HEK293 (cell line): Measurements from ENCODE around the gene PARD3.

ENCODE experiments used
- CTCF ChIA-PET: fragments of 350-600 bp; formaldehyde crosslinking; extraction: SDS; loops from one replicate; lab custom pipeline; 2021; ENCODE audit warnings: antibody characterized with exemption; lab: Yijun Ruan, JAX
- POLR2A ChIA-PET: fragments of 300-600 bp; formaldehyde crosslinking; extraction: SDS; loops from one replicate; lab custom pipeline; 2020; ENCODE audit warnings: antibody characterized with exemption, inconsistent platforms; lab: Yijun Ruan, JAX
- H3K27ac ChIP-seq: fragments of 200-500 bp; sonication (Bioruptor generic); 2 replicates; pipeline ENCODE4 v1.5.1; 2014; ENCODE audit warnings: low read depth, low read length, control low read depth, inconsistent platforms; ENCODE audit errors: extremely low read depth
- H3K36me3 ChIP-seq, 2 experiments: fragments of 200-500 bp in 1 of 2; sonication (Bioruptor generic) in 1 of 2; 1 replicate in 1 of 2; 2 replicates in 1 of 2; pipeline ENCODE4 v1.5.1; 2014 to 2017; ENCODE audit warnings: inconsistent platforms in 2 of 2, low read length in 2 of 2; ENCODE audit not compliant: control insufficient read depth in 2 of 2, insufficient read depth in 1 of 2
- H3K4me1 ChIP-seq: fragments of 200-500 bp; sonication (Bioruptor generic); 2 replicates; pipeline ENCODE4 v1.5.1; 2014; ENCODE audit warnings: mild to moderate bottlenecking, low read length, inconsistent platforms; ENCODE audit not compliant: control insufficient read depth, insufficient read depth
- H3K4me3 ChIP-seq: 2 replicates; pipeline ENCODE4 v1.5.1; 2011; ENCODE audit warnings: low read depth, mild to moderate bottlenecking, control low read depth, low read length, moderate library complexity
- H3K9me3 ChIP-seq: fragments of 200-500 bp; sonication (Bioruptor generic); 2 replicates; pipeline ENCODE4 v1.5.1; 2014; ENCODE audit warnings: low read depth, low read length, inconsistent platforms; ENCODE audit not compliant: control insufficient read depth, insufficient read depth
- IKZF3 ChIP-seq: fragments of 450-650 bp; IDR thresholded peaks from 2 replicates; pipeline ENCODE4 v1.5.0; 2018; ENCODE audit warnings: missing biosample characterization, mild to moderate bottlenecking, missing genetic modification characterization, moderate library complexity
- SP7 ChIP-seq: fragments of 450-650 bp; formaldehyde crosslinking; IDR thresholded peaks from 2 replicates; pipeline ENCODE4 v1.5.1; 2016; ENCODE audit warnings: missing biosample characterization, missing genetic modification characterization
- TRIM28 ChIP-seq: IDR thresholded peaks from 2 replicates; pipeline ENCODE4 v1.6.1; 2011; ENCODE audit warnings: low read length, control low read depth, borderline replicate concordance
- YY1 ChIP-seq: fragments of 450-650 bp; formaldehyde crosslinking; IDR thresholded peaks from 2 replicates; pipeline ENCODE4 v1.5.1; 2018; ENCODE audit warnings: missing biosample characterization, missing genetic modification characterization
- ZBTB17 ChIP-seq: fragments of 450-650 bp; formaldehyde crosslinking; IDR thresholded peaks from 2 replicates; pipeline ENCODE4 v1.5.1; 2016; ENCODE audit warnings: missing biosample characterization, missing genetic modification characterization
- ZFP41 ChIP-seq: fragments of 450-650 bp; formaldehyde crosslinking; IDR thresholded peaks from 2 replicates; pipeline ENCODE4 v1.5.1; 2016; ENCODE audit warnings: missing biosample characterization, missing genetic modification characterization, borderline replicate concordance
- ZNF132 ChIP-seq: fragments of 450-650 bp; formaldehyde crosslinking; IDR thresholded peaks from 2 replicates; pipeline ENCODE4 v1.5.1; 2017; ENCODE audit warnings: missing biosample characterization, missing genetic modification characterization, borderline replicate concordance
- ZNF433 ChIP-seq: fragments of 450-650 bp; formaldehyde crosslinking; IDR thresholded peaks from 2 replicates; pipeline ENCODE4 v1.5.1; 2016; ENCODE audit warnings: missing biosample characterization, missing genetic modification characterization, low read depth
- ZNF529 ChIP-seq: fragments of 450-650 bp; formaldehyde crosslinking; IDR thresholded peaks from 2 replicates; pipeline ENCODE4 v1.5.1; 2017; ENCODE audit warnings: missing genetic modification characterization, missing biosample characterization; ENCODE audit not compliant: insufficient replicate concordance
- ZNF530 ChIP-seq: fragments of 450-650 bp; formaldehyde crosslinking; IDR thresholded peaks from 2 replicates; pipeline ENCODE4 v1.5.1; 2016; ENCODE audit warnings: low read depth, missing biosample characterization, missing genetic modification characterization
- ZNF555 ChIP-seq: fragments of 450-650 bp; formaldehyde crosslinking; conservative IDR thresholded peaks from 2 replicates; pipeline ENCODE4 v1.5.1; 2017; ENCODE audit warnings: missing biosample characterization, mild to moderate bottlenecking, missing genetic modification characterization, inconsistent platforms
- ZNF596 ChIP-seq: fragments of 450-650 bp; IDR thresholded peaks from 2 replicates; pipeline ENCODE4 v1.5.0; 2018; ENCODE audit warnings: missing biosample characterization, mild to moderate bottlenecking, missing genetic modification characterization, moderate library complexity
- ZNF621 ChIP-seq: fragments of 450-650 bp; formaldehyde crosslinking; IDR thresholded peaks from 2 replicates; pipeline ENCODE4 v1.5.1; 2017; ENCODE audit warnings: missing biosample characterization, missing genetic modification characterization
- ZNF654 ChIP-seq: fragments of 450-650 bp; formaldehyde crosslinking; IDR thresholded peaks from 2 replicates; pipeline ENCODE4 v1.5.1; 2016; ENCODE audit warnings: low read depth, missing biosample characterization, missing genetic modification characterization
- ZNF785 ChIP-seq: fragments of 450-650 bp; formaldehyde crosslinking; IDR thresholded peaks from 2 replicates; pipeline ENCODE4 v1.5.1; 2016; ENCODE audit warnings: missing biosample characterization, missing genetic modification characterization
- ZNF791 ChIP-seq: fragments of 450-650 bp; formaldehyde crosslinking; IDR thresholded peaks from 2 replicates; pipeline ENCODE4 v1.5.1; 2016; ENCODE audit warnings: missing biosample characterization, missing genetic modification characterization
- ZSCAN30 ChIP-seq: fragments of 450-650 bp; IDR thresholded peaks from 2 replicates; pipeline ENCODE4 v1.5.1; 2018; ENCODE audit warnings: missing biosample characterization, mild to moderate bottlenecking, missing genetic modification characterization, moderate library complexity
- TF ChIP-seq, protein P1 (sequence below): fragments of 450-650 bp; formaldehyde crosslinking; IDR thresholded peaks from 2 replicates; pipeline ENCODE4 v1.5.1; 2016; ENCODE audit warnings: missing biosample characterization, missing genetic modification characterization
- TF ChIP-seq, protein P2 (sequence below): fragments of 450-650 bp; IDR thresholded peaks from 2 replicates; pipeline ENCODE4 v1.5.1; 2018; ENCODE audit warnings: missing biosample characterization, mild to moderate bottlenecking, missing genetic modification characterization
- TF ChIP-seq, protein P3 (sequence below): fragments of 450-650 bp; formaldehyde crosslinking; IDR thresholded peaks from 2 replicates; pipeline ENCODE4 v1.5.1; 2016; ENCODE audit warnings: missing biosample characterization, missing genetic modification characterization
- TF ChIP-seq, protein P4 (sequence below): fragments of 450-650 bp; formaldehyde crosslinking; IDR thresholded peaks from 2 replicates; pipeline ENCODE4 v1.5.1; 2016; ENCODE audit warnings: missing biosample characterization, missing genetic modification characterization
- TF ChIP-seq, protein P5 (sequence below): fragments of 450-650 bp; formaldehyde crosslinking; IDR thresholded peaks from 2 replicates; pipeline ENCODE4 v1.5.1; 2016; ENCODE audit warnings: missing biosample characterization, missing genetic modification characterization

PARD3 gene

DNA sequence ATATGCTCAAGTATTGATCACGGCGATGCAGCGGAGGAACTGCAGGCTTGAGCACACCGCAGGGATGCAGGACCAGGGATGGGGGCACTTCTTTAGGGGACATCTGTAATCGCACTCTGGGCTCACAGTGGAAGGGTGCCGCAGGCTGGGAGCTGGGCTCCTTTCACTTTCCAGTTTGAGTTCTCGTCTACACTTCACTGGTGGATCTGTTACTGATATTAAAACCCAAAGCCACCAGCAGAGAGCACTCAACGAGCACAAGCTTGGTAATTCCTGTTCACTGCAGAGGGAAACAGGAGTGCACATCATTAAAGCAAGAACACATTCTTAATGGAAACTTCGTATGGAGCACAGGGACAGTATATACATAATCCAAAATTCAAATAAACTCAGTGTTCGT, 91.3 kb downstream of the PARD3 start:
- Histone ChIP-seq H3K4me1 (peaks cover 10% of the 10 kb centered on the region), H3K27ac (no peak overlapping the region), H3K36me3 (no peaks in the 10 kb centered on the region), H3K4me3 (no peak overlapping the region), H3K9me3 (no peaks in the 10 kb centered on the region)
- TF ChIP-seq ZNF791 (tag by site-specific recombination) (no peak), IKZF3 (0 out of 2 replicates have a peak, but pooled peaks have one; percentile 24), ZNF621 (no peak), ZBTB17 (tag by site-specific recombination) (0 out of 2 replicates have a peak, but pooled peaks have one; percentile 43), TRIM28 (peak; percentile 34; the same call in 1 of the 2 replicates), ZNF433 (no peak), ZNF785 (tag by site-specific recombination) (no peak), ZNF596 (tag by site-specific recombination) (no peak), ZNF132 (tag by site-specific recombination) (no peak), SP7 (no peak), YY1 (tag by site-specific recombination) (no peak), ZFP41 (tag by site-specific recombination) (no peak), ZNF654 (tag by site-specific recombination) (peak; percentile 47), ZNF530 (no peak), ZSCAN30 (tag by site-specific recombination) (peak; percentile 43; the same call in 1 of the 2 replicates), ZNF529 (tag by site-specific recombination) (no peak), ZNF555 (no peak)
- TF ChIP-seq, protein P1, sequence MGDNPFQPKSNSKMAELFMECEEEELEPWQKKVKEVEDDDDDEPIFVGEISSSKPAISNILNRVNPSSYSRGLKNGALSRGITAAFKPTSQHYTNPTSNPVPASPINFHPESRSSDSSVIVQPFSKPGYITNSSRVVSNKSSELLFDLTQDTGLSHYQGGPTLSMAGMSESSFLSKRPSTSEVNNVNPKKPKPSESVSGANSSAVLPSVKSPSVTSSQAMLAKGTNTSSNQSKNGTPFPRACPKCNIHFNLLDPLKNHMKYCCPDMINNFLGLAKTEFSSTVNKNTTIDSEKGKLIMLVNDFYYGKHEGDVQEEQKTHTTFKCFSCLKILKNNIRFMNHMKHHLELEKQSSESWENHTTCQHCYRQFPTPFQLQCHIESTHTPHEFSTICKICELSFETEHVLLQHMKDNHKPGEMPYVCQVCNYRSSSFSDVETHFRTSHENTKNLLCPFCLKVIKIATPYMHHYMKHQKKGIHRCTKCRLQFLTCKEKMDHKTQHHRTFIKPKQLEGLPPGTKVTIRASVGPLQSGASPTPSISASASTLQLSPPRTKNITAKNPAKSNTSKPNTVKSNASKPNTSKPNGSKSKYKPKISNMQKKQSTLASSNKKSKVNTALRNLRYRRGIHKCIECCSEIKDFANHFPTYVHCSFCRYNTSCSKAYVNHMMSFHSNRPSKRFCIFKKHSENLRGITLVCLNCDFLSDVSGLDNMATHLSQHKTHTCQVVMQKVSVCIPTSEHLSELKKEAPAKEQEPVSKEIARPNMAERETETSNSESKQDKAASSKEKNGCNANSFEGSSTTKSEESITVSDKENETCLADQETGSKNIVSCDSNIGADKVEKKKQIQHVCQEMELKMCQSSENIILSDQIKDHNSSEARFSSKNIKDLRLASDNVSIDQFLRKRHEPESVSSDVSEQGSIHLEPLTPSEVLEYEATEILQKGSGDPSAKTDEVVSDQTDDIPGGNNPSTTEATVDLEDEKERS (tag by site-specific recombination): no peak
- TF ChIP-seq, protein P2, sequence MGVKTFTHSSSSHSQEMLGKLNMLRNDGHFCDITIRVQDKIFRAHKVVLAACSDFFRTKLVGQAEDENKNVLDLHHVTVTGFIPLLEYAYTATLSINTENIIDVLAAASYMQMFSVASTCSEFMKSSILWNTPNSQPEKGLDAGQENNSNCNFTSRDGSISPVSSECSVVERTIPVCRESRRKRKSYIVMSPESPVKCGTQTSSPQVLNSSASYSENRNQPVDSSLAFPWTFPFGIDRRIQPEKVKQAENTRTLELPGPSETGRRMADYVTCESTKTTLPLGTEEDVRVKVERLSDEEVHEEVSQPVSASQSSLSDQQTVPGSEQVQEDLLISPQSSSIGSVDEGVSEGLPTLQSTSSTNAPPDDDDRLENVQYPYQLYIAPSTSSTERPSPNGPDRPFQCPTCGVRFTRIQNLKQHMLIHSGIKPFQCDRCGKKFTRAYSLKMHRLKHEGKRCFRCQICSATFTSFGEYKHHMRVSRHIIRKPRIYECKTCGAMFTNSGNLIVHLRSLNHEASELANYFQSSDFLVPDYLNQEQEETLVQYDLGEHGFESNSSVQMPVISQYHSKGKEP (tag by site-specific recombination): no peak
- TF ChIP-seq, protein P3, sequence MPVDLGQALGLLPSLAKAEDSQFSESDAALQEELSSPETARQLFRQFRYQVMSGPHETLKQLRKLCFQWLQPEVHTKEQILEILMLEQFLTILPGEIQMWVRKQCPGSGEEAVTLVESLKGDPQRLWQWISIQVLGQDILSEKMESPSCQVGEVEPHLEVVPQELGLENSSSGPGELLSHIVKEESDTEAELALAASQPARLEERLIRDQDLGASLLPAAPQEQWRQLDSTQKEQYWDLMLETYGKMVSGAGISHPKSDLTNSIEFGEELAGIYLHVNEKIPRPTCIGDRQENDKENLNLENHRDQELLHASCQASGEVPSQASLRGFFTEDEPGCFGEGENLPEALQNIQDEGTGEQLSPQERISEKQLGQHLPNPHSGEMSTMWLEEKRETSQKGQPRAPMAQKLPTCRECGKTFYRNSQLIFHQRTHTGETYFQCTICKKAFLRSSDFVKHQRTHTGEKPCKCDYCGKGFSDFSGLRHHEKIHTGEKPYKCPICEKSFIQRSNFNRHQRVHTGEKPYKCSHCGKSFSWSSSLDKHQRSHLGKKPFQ (tag by site-specific recombination): no peak
- TF ChIP-seq, protein P4, sequence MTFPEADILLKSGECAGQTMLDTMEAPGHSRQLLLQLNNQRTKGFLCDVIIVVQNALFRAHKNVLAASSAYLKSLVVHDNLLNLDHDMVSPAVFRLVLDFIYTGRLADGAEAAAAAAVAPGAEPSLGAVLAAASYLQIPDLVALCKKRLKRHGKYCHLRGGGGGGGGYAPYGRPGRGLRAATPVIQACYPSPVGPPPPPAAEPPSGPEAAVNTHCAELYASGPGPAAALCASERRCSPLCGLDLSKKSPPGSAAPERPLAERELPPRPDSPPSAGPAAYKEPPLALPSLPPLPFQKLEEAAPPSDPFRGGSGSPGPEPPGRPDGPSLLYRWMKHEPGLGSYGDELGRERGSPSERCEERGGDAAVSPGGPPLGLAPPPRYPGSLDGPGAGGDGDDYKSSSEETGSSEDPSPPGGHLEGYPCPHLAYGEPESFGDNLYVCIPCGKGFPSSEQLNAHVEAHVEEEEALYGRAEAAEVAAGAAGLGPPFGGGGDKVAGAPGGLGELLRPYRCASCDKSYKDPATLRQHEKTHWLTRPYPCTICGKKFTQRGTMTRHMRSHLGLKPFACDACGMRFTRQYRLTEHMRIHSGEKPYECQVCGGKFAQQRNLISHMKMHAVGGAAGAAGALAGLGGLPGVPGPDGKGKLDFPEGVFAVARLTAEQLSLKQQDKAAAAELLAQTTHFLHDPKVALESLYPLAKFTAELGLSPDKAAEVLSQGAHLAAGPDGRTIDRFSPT: no peak
- TF ChIP-seq, protein P5, sequence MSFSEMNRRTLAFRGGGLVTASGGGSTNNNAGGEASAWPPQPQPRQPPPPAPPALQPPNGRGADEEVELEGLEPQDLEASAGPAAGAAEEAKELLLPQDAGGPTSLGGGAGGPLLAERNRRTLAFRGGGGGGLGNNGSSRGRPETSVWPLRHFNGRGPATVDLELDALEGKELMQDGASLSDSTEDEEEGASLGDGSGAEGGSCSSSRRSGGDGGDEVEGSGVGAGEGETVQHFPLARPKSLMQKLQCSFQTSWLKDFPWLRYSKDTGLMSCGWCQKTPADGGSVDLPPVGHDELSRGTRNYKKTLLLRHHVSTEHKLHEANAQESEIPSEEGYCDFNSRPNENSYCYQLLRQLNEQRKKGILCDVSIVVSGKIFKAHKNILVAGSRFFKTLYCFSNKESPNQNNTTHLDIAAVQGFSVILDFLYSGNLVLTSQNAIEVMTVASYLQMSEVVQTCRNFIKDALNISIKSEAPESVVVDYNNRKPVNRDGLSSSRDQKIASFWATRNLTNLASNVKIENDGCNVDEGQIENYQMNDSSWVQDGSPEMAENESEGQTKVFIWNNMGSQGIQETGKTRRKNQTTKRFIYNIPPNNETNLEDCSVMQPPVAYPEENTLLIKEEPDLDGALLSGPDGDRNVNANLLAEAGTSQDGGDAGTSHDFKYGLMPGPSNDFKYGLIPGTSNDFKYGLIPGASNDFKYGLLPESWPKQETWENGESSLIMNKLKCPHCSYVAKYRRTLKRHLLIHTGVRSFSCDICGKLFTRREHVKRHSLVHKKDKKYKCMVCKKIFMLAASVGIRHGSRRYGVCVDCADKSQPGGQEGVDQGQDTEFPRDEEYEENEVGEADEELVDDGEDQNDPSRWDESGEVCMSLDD (tag by site-specific recombination): no peak
- ChIA-PET POLR2A (no interaction called here), CTCF (interaction anchor here (0.6 to 3.0 kb wide), 17 partner anchors 9 to 828 kb away, joined by 3 to 29 read pairs (median 3); no protein-coding TSS in a partner anchor)
